HL-60 (cell line): ENCODE results near the gene FLRT2.

Experiments used
- POLR2AphosphoS5 ChIP-seq: IDR thresholded peaks from 2 replicates; pipeline ENCODE4 v1.6.1; 2012; ENCODE audit warnings: low read depth
- TF ChIP-seq, protein P1 (sequence below): IDR thresholded peaks from one replicate; pipeline ENCODE4 v1.5.1; 2011; ENCODE audit warnings: low read length, control low read depth, inconsistent platforms; ENCODE audit not compliant: insufficient read depth

DNA sequence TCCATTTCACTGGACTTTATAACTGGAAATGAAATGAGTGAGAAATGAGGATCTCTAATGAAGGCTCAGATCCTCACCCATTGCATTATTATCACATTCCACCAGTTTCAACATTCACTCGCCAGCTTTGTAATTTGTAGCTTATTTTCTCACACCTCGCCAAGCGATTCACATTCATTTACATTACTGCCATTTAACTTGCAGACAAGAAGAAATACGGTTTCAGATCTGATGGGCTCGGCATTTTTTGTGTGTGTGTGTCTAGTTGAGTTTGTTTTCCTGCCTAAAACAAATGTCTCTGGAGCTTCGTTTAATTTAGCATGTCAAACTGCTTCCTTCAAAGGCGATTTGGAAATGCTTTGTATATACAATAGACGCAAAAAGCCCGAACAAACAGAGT lies 132.2 kb downstream of the FLRT2 start:
- no peak for TF ChIP-seq POLR2AphosphoS5
- TF ChIP-seq, protein P1, sequence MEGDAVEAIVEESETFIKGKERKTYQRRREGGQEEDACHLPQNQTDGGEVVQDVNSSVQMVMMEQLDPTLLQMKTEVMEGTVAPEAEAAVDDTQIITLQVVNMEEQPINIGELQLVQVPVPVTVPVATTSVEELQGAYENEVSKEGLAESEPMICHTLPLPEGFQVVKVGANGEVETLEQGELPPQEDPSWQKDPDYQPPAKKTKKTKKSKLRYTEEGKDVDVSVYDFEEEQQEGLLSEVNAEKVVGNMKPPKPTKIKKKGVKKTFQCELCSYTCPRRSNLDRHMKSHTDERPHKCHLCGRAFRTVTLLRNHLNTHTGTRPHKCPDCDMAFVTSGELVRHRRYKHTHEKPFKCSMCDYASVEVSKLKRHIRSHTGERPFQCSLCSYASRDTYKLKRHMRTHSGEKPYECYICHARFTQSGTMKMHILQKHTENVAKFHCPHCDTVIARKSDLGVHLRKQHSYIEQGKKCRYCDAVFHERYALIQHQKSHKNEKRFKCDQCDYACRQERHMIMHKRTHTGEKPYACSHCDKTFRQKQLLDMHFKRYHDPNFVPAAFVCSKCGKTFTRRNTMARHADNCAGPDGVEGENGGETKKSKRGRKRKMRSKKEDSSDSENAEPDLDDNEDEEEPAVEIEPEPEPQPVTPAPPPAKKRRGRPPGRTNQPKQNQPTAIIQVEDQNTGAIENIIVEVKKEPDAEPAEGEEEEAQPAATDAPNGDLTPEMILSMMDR = no peak
